BLaER1 (cell line): ENCODE measurements around the gene PRAMEF15.
"Not testable (repeated sequence)": the region's sequence is repeated elsewhere in the genome, so short reads cannot be mapped to it uniquely, and the experiment has no call there.

Source experiments
- H3K27ac ChIP-seq: shearing (Covaris generic); formaldehyde crosslinking; 2 replicates; pipeline ENCODE4 v1.8.1; 2022
- H3K27me3 ChIP-seq: shearing (Covaris generic); formaldehyde crosslinking; 2 replicates; pipeline ENCODE4 v1.8.1; 2022
- H3K36me3 ChIP-seq: shearing (Covaris generic); formaldehyde crosslinking; 2 replicates; pipeline ENCODE4 v1.8.1; 2022
- H3K4me1 ChIP-seq: shearing (Covaris generic); formaldehyde crosslinking; 2 replicates; pipeline ENCODE4 v1.8.1; 2022
- H3K4me2 ChIP-seq: shearing (Covaris generic); formaldehyde crosslinking; 2 replicates; pipeline ENCODE4 v1.8.1; 2022
- H3K4me3 ChIP-seq: shearing (Covaris generic); formaldehyde crosslinking; 2 replicates; pipeline ENCODE4 v1.8.1; 2022
- H3K9ac ChIP-seq: shearing (Covaris generic); formaldehyde crosslinking; 2 replicates; pipeline ENCODE4 v1.8.1; 2022
- H3K9me3 ChIP-seq: shearing (Covaris generic); formaldehyde crosslinking; 2 replicates; pipeline ENCODE4 v1.8.1; 2022
- H4K20me1 ChIP-seq: shearing (Covaris generic); formaldehyde crosslinking; 2 replicates; pipeline ENCODE4 v1.8.1; 2022

Gene PRAMEF15

GRCh38 chr1:13364928-13365327, 49.5 kb downstream of the PRAMEF15 start:
- not testable (repeated sequence) for H3K4me2 ChIP-seq, H3K4me3 ChIP-seq, H3K9me3 ChIP-seq, H4K20me1 ChIP-seq, H3K27me3 ChIP-seq, H3K27ac ChIP-seq, H3K36me3 ChIP-seq, H3K4me1 ChIP-seq, H3K9ac ChIP-seq

GRCh38 chr1:13366536-13366935, 51.2 kb downstream of the PRAMEF15 start:
- not testable (repeated sequence) for H3K9me3 ChIP-seq, H3K4me2 ChIP-seq, H3K27me3 ChIP-seq, H4K20me1 ChIP-seq, H3K4me1 ChIP-seq, H3K27ac ChIP-seq, H3K9ac ChIP-seq, H3K4me3 ChIP-seq, H3K36me3 ChIP-seq

DNA sequence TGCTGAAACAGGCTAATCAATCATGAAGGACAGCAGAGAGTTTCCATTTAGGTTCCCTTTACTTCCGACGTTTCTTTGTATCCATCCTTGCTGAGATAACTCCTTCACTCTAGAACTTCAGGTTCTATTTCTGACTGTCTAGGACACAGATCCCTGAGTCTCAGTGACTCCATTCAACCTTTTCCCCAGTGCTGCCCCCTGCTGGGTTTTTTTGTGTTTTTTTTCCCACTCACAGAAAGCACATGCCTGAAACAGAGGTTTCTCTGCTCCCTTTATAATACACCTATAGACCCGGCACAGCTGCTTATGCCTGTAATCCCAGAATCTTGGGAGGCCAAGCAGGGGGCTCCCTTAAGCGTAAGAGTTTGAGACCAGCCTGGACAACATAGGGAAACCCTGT, 53.2 kb downstream of the PRAMEF15 start:
- not testable (repeated sequence) for H3K27me3 ChIP-seq, H3K9ac ChIP-seq, H3K4me3 ChIP-seq, H3K9me3 ChIP-seq, H3K4me1 ChIP-seq, H3K27ac ChIP-seq, H4K20me1 ChIP-seq, H3K4me2 ChIP-seq, H3K36me3 ChIP-seq
